Loucy (cell line): ENCODE measurements around the gene MRPS34.

Source experiments
- EZH2phosphoT487 ChIP-seq: fragments of 200-600 bp; IDR thresholded peaks from 2 replicates; pipeline ENCODE4 v1.6.1; 2018; ENCODE audit warnings: antibody characterized with exemption, mild to moderate bottlenecking, moderate library complexity, borderline replicate concordance
- TF ChIP-seq, protein P1 (sequence below): fragments of 200-600 bp; sonication (generic); conservative IDR thresholded peaks from 2 replicates; pipeline ENCODE4 v1.5.1; 2014; ENCODE audit warnings: mild to moderate bottlenecking, antibody characterized with exemption, low read length

GRCh38 chr16:1810536-1810935 is 37.6 kb upstream of the MRPS34 start:
- TF ChIP-seq, protein P1, sequence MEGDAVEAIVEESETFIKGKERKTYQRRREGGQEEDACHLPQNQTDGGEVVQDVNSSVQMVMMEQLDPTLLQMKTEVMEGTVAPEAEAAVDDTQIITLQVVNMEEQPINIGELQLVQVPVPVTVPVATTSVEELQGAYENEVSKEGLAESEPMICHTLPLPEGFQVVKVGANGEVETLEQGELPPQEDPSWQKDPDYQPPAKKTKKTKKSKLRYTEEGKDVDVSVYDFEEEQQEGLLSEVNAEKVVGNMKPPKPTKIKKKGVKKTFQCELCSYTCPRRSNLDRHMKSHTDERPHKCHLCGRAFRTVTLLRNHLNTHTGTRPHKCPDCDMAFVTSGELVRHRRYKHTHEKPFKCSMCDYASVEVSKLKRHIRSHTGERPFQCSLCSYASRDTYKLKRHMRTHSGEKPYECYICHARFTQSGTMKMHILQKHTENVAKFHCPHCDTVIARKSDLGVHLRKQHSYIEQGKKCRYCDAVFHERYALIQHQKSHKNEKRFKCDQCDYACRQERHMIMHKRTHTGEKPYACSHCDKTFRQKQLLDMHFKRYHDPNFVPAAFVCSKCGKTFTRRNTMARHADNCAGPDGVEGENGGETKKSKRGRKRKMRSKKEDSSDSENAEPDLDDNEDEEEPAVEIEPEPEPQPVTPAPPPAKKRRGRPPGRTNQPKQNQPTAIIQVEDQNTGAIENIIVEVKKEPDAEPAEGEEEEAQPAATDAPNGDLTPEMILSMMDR, result no peak
- TF ChIP-seq EZH2phosphoT487, result no peak
